ES-I3 (cell line): Measurements from ENCODE around the gene MPRIP.
"Not testable (repeated sequence)": the region's sequence is repeated elsewhere in the genome, so short reads cannot be mapped to it uniquely, and the experiment has no call there.

Source experiments
- H3K36me3 ChIP-seq: 2 replicates; pipeline ENCODE4 v1.6.1; 2013; ENCODE audit warnings: mild to moderate bottlenecking, low read length, control low read depth, moderate library complexity; ENCODE audit not compliant: insufficient read depth
- H3K4me1 ChIP-seq: 2 replicates; pipeline ENCODE4 v1.6.1; 2013; ENCODE audit warnings: mild to moderate bottlenecking, control low read depth, low read length; ENCODE audit not compliant: insufficient read depth
- H3K9ac ChIP-seq: 2 replicates; pipeline ENCODE4 v1.6.1; 2013; ENCODE audit warnings: low read depth, mild to moderate bottlenecking, low read length, moderate library complexity
- H3K9me3 ChIP-seq: 2 replicates; pipeline ENCODE4 v1.6.1; 2013; ENCODE audit warnings: mild to moderate bottlenecking, low read length, moderate library complexity; ENCODE audit not compliant: control insufficient read depth, insufficient read depth

MPRIP gene

GRCh38 chr17:17150448-17150800, 108.2 kb downstream of the MPRIP start:
- H3K4me1 ChIP-seq: no peaks in the 10 kb centered on the region
- no peak overlapping the region for H3K9ac ChIP-seq
- H3K36me3 ChIP-seq: peaks cover 20% of the 10 kb centered on the region
- no peaks in the 10 kb centered on the region for H3K9me3 ChIP-seq

- Histone ChIP-seq H3K4me1 (no peaks in the 10 kb centered on the region), H3K36me3 (peaks cover 17% of the 10 kb centered on the region), H3K9me3 (no peaks in the 10 kb centered on the region), H3K9ac (no peak overlapping the region)
These were observed 108.8 kb downstream of the MPRIP start for GRCh38 chr17:17151055-17151454.

- Histone ChIP-seq H3K4me1 (no peaks in the 10 kb centered on the region), H3K9me3 (no peaks in the 10 kb centered on the region), H3K9ac (no peak overlapping the region), H3K36me3 (peaks cover 16% of the 10 kb centered on the region)
These were observed 109.3 kb downstream of the MPRIP start for GRCh38 chr17:17151541-17151940.

- Histone ChIP-seq H3K9ac (no peak overlapping the region), H3K36me3 (peaks cover 16% of the 10 kb centered on the region), H3K4me1 (no peaks in the 10 kb centered on the region), H3K9me3 (no peaks in the 10 kb centered on the region)
These were observed 109.7 kb downstream of the MPRIP start for GRCh38 chr17:17151962-17152361.

- H3K9ac ChIP-seq: no peak overlapping the region
- no peaks in the 10 kb centered on the region for H3K4me1 ChIP-seq
- H3K36me3 ChIP-seq: peaks cover 16% of the 10 kb centered on the region
- no peaks in the 10 kb centered on the region for H3K9me3 ChIP-seq
These were observed 110.1 kb downstream of the MPRIP start for GRCh38 chr17:17152385-17152784.

- Histone ChIP-seq H3K9me3 (no peaks in the 10 kb centered on the region), H3K9ac (no peak overlapping the region), H3K36me3 (peaks cover 11% of the 10 kb centered on the region), H3K4me1 (no peaks in the 10 kb centered on the region)
These were observed 110.8 kb downstream of the MPRIP start for GRCh38 chr17:17153071-17153470.

- no peak overlapping the region for H3K9ac ChIP-seq
- no peaks in the 10 kb centered on the region for H3K9me3 ChIP-seq
- H3K36me3 ChIP-seq: peaks cover 11% of the 10 kb centered on the region
- no peaks in the 10 kb centered on the region for H3K4me1 ChIP-seq
These were observed 111.5 kb downstream of the MPRIP start for GRCh38 chr17:17153709-17154108.

- Histone ChIP-seq H3K36me3 (peaks cover 10% of the 10 kb centered on the region), H3K9me3 (no peaks in the 10 kb centered on the region), H3K4me1 (no peaks in the 10 kb centered on the region), H3K9ac (no peak overlapping the region)
These were observed 112.3 kb downstream of the MPRIP start for GRCh38 chr17:17154556-17154955.

GRCh38 chr17:17154981-17155380, 112.7 kb downstream of the MPRIP start:
- H3K36me3 ChIP-seq: peaks cover 11% of the 10 kb centered on the region

GRCh38 chr17:17155568-17155967, 113.3 kb downstream of the MPRIP start:
- Histone ChIP-seq H3K9me3 (no peaks in the 10 kb centered on the region), H3K4me1 (no peaks in the 10 kb centered on the region), H3K9ac (no peak overlapping the region), H3K36me3 (peaks cover 10% of the 10 kb centered on the region)

More at GRCh38 chr17:17154981-17155380, 112.7 kb downstream of the MPRIP start:
- Histone ChIP-seq H3K9me3 (no peaks in the 10 kb centered on the region), H3K4me1 (no peaks in the 10 kb centered on the region), H3K9ac (no peak overlapping the region)

- H3K9ac ChIP-seq: no peak overlapping the region
- no peaks in the 10 kb centered on the region for H3K4me1 ChIP-seq
- no peaks in the 10 kb centered on the region for H3K9me3 ChIP-seq
- peaks cover 12% of the 10 kb centered on the region for H3K36me3 ChIP-seq
These were observed 113.8 kb downstream of the MPRIP start for GRCh38 chr17:17156107-17156506.

GRCh38 chr17:17156511-17156910, 114.3 kb downstream of the MPRIP start:
- no peak overlapping the region for H3K9ac ChIP-seq
- H3K9me3 ChIP-seq: no peaks in the 10 kb centered on the region
- H3K4me1 ChIP-seq: no peaks in the 10 kb centered on the region
- H3K36me3 ChIP-seq: peaks cover 12% of the 10 kb centered on the region

- H3K36me3 ChIP-seq: peaks cover 12% of the 10 kb centered on the region
- H3K9me3 ChIP-seq: no peaks in the 10 kb centered on the region
- no peak overlapping the region for H3K9ac ChIP-seq
- no peaks in the 10 kb centered on the region for H3K4me1 ChIP-seq
These were observed 114.8 kb downstream of the MPRIP start for GRCh38 chr17:17157041-17157440.

- peaks cover 12% of the 10 kb centered on the region for H3K36me3 ChIP-seq
- not testable (repeated sequence) for H3K9ac ChIP-seq, H3K4me1 ChIP-seq, H3K9me3 ChIP-seq
These were observed 116.2 kb downstream of the MPRIP start for GRCh38 chr17:17158506-17158905.

GRCh38 chr17:17159571-17159970, 117.3 kb downstream of the MPRIP start:
- Histone ChIP-seq H3K9me3 (no peaks in the 10 kb centered on the region), H3K4me1 (no peaks in the 10 kb centered on the region), H3K9ac (no peak overlapping the region), H3K36me3 (peaks cover 12% of the 10 kb centered on the region)

- no peaks in the 10 kb centered on the region for H3K9me3 ChIP-seq
- H3K4me1 ChIP-seq: no peaks in the 10 kb centered on the region
- H3K9ac ChIP-seq: no peak overlapping the region
- peaks cover 13% of the 10 kb centered on the region for H3K36me3 ChIP-seq
These were observed 118.9 kb downstream of the MPRIP start for GRCh38 chr17:17161121-17161520.
